ENCODE data around the gene MTCL3.

MTCL3 gene

GRCh38 chr6:127516662-127517273 lies 2.4 kb downstream of the MTCL3 start (continued):
- no peak for TF ChIP-seq KDM3A (CRISPR knock-in tag; IDR thresholded peaks at IDR 0.05; ENCODE audit: low read depth)

DNA sequence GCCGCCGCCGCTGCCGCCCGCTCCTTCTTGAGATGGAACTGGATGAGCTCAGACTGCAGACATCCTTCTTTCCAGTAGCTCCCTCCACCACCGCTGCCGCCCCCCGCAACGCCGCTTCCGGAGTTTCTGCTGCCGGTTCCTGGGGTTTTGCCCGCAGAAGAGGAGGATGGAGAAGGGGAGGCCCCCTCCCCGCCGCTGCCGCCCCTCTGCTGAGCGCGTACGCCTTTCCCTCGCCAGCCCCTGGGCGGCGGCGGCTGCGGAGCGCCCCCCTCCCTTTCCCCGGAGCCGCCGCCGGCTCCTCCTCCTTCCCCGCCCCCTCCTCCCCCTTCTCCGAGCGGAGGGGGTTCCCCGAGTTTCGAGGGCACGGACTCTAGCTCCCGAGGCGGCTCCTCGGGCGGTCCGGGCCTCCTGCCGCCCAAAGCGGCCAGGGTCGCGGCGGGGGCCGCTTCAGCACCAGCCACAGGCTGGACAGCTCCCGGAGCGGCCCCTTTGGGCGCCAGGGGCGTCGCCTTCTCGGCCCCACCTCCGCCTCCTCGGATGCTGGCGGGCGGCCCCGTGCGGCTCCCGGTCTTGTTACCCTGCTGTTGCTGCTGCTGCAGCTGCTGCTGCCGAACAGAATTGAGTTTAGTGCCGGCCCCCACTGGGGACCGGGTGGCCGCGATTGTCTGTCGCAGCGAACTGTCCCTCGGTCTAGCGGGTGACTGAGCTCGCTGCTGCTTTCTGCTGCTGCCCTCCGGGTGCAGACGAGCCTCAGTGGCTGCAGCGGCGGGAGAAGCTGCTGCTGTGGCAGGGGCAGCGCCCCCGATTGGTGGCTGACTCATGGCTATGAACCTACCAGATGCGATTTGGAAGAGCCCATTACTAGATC lies 3.1 kb downstream of the MTCL3 start:
- CTCF ChIA-PET (ENCODE audit: low intra/inter-chr PET ratio, low total read pairs): interaction anchor here (1.2 kb wide), 1 partner anchor 51 kb away, joined by 4 read pairs; no protein-coding TSS in a partner anchor
- ATAC-seq (peak; percentile 91), DNase-seq (ENCODE audit: low spot score) (no peak), FAIRE-seq (no peak)
- Histone ChIP-seq H3K4me3 (replicated peaks in 1 of 3; ENCODE audit: insufficient read depth in 1 of 3, low read depth in 2 of 3, low read length in 3 of 3) (peak overlapping the region; percentile 28 to 64 (median 44); a peak in 5 of 6 replicates), H3K9me3 (ENCODE audit: low read length) (no peaks in the 10 kb centered on the region), H3K27ac (ENCODE audit: extremely low read length, insufficient read depth, low read length) (no peak overlapping the region), H3K4me1 (ENCODE audit: insufficient read depth, low read length) (peaks cover 5% of the 10 kb centered on the region), H3K36me3 (replicated peaks in 1 of 2; ENCODE audit: control insufficient read depth in 1 of 2, insufficient read depth in 2 of 2, low read length in 2 of 2) (no peaks in the 10 kb centered on the region), H3K79me2 (ENCODE audit: insufficient read depth, low read length) (no peaks in the 10 kb centered on the region), H3K4me2 (ENCODE audit: low read depth, low read length) (peak overlapping the region; percentile 66), H2AFZ (ENCODE audit: low read length) (no peak overlapping the region), H4K20me1 (ENCODE audit: insufficient read depth, low read length) (peaks cover 5% of the 10 kb centered on the region), H3K9ac (ENCODE audit: insufficient read depth, low read depth, low read length) (no peak overlapping the region), H3K27me3 (ENCODE audit: control insufficient read depth in 1 of 2, insufficient read depth in 2 of 2, low read length in 2 of 2) (peaks cover 4 to 38% of the 10 kb centered on the region in 2 experiments; a peak in 3 of 5 replicates)
- intact Hi-C loops (cut with micrococcal nuclease; ENCODE audit: unreplicated experiment): loop anchor here (2.0 kb wide), 1 partner anchor 31 kb away; no protein-coding TSS in a partner anchor
- POLR2A ChIA-PET: no interaction called here
- 6% methylated on average over 47 of the region's 76 CpGs for WGBS (ENCODE audit: low lambda C conversion rate)
- no TSS peak for BruUV-seq (replicated peaks)
- in situ Hi-C loops (cut with HindIII; ENCODE audit: extremely low pct_ligation_motif_present, low pct_unique_long_range_greater_than_20kb): no loop called here
- TF ChIP-seq HIVEP1 (CRISPR knock-in tag; IDR thresholded peaks at IDR 0.05) (peak; percentile 49; the same call in 1 of the 2 replicates), NRL (CRISPR knock-in tag; IDR thresholded peaks at IDR 0.05; ENCODE audit: borderline replicate concordance) (no peak), KIAA2018 (CRISPR knock-in tag; IDR thresholded peaks at IDR 0.05; ENCODE audit: borderline replicate concordance) (no peak), ZNF280B (CRISPR knock-in tag; IDR thresholded peaks at IDR 0.05; ENCODE audit: borderline replicate concordance) (0 out of 2 replicates have a peak, but pooled peaks have one; percentile 23), ZNF510 (CRISPR knock-in tag; IDR thresholded peaks at IDR 0.05; ENCODE audit: low read depth) (0 out of 2 replicates have a peak, but pooled peaks have one; percentile 39), MIER2 (CRISPR knock-in tag; IDR thresholded peaks at IDR 0.05) (peak; percentile 97), ZNF441 (CRISPR knock-in tag; IDR thresholded peaks at IDR 0.05; ENCODE audit: borderline replicate concordance) (peak; percentile 93)
- TF ChIP-seq, protein P1, sequence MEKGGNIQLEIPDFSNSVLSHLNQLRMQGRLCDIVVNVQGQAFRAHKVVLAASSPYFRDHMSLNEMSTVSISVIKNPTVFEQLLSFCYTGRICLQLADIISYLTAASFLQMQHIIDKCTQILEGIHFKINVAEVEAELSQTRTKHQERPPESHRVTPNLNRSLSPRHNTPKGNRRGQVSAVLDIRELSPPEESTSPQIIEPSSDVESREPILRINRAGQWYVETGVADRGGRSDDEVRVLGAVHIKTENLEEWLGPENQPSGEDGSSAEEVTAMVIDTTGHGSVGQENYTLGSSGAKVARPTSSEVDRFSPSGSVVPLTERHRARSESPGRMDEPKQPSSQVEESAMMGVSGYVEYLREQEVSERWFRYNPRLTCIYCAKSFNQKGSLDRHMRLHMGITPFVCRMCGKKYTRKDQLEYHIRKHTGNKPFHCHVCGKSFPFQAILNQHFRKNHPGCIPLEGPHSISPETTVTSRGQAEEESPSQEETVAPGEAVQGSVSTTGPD (CRISPR knock-in tag; IDR thresholded peaks at IDR 0.05): no peak

Measured in HepG2 (cell line).